Activated T-cell treated with anti-CD3 and anti-CD28 coated beads for 24 hours (primary cell): ENCODE data around the gene API5.

Experiments
- DNase-seq: peaks from one replicate; pipeline ENCODE4 v3.0.0-alpha.2; 2020; ENCODE audit warnings: low read depth

API5 gene

GRCh38 chr11:43360361-43361032 lies 48.7 kb downstream of the API5 start:
- DNase-seq = no peak

- no peak for DNase-seq
Observed at GRCh38 chr11:43366677-43367076, 54.9 kb downstream of the API5 start.

GRCh38 chr11:43367382-43368178 lies 55.8 kb downstream of the API5 start:
- no peak for DNase-seq

GRCh38 chr11:43376065-43376464 lies 64.3 kb downstream of the API5 start:
- DNase-seq = no peak

GRCh38 chr11:43376594-43376993 lies 64.8 kb downstream of the API5 start:
- no peak for DNase-seq

- no peak for DNase-seq
Observed at GRCh38 chr11:43377389-43377788, 65.6 kb downstream of the API5 start.

GRCh38 chr11:43378897-43379296 lies 67.1 kb downstream of the API5 start:
- no peak for DNase-seq

- no peak for DNase-seq
Observed at GRCh38 chr11:43381802-43382201, 70.0 kb downstream of the API5 start.

- no peak for DNase-seq
Observed at GRCh38 chr11:43382614-43383013, 70.8 kb downstream of the API5 start.

GRCh38 chr11:43384393-43384792 lies 72.6 kb downstream of the API5 start:
- no peak for DNase-seq

GRCh38 chr11:43392713-43393112 lies 80.9 kb downstream of the API5 start:
- no peak for DNase-seq

- no peak for DNase-seq
Observed at GRCh38 chr11:43393765-43394355, 82.1 kb downstream of the API5 start.
